Measurements from ENCODE around the gene PDCD2L.

PDCD2L gene

DNA sequence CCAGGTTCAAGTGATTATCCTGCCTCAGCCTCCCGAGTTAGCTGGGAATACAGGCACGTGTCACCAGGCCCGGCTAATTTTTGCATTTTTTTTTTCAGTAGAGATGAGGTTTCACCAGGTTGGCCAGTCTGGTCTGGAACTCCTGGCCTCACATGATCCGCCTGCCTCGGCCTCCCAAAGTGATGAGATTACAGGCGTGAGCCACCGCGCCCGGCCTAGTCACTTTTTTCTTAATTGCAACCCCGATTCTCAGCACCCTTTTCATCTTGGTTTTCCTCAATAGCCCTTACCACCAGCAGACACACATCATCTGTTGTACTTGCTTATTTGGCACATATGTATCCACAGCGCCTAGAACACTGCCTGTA is 39.8 kb upstream of the PDCD2L start:
- H3K27ac ChIP-seq (ENCODE audit: low read depth, low read length): peak overlapping the region; percentile 39; the same call in 1 of the 2 replicates
- no peaks in the 10 kb centered on the region; the same call in 1 of the 2 replicates for H3K36me3 ChIP-seq (ENCODE audit: low read length)
- peak overlapping the region; percentile 91 for H2AFZ ChIP-seq (ENCODE audit: low read depth, low read length, severe bottlenecking)
- no peaks in the 10 kb centered on the region for H3K27me3 ChIP-seq (ENCODE audit: low read length)
- peak overlapping the region; percentile 74 for H3K4me2 ChIP-seq (ENCODE audit: low read depth, low read length, poor library complexity, severe bottlenecking)
- H3K9me3 ChIP-seq (ENCODE audit: insufficient read depth, low read length): no peaks in the 10 kb centered on the region
- peaks cover 12% of the 10 kb centered on the region for H3F3A ChIP-seq (ENCODE audit: insufficient read depth)
- H3K9me2 ChIP-seq (replicated peaks; ENCODE audit: insufficient read depth, low read length): no peaks in the 10 kb centered on the region
- peak overlapping the region; percentile 100 for H3K9ac ChIP-seq (ENCODE audit: low read length)
- H3K4me3 ChIP-seq (ENCODE audit: insufficient read depth, low read length, poor library complexity, severe bottlenecking): peak overlapping the region; percentile 96
- no peaks in the 10 kb centered on the region for H4K20me1 ChIP-seq (ENCODE audit: low read depth, low read length)
- TF ChIP-seq, protein P1, sequence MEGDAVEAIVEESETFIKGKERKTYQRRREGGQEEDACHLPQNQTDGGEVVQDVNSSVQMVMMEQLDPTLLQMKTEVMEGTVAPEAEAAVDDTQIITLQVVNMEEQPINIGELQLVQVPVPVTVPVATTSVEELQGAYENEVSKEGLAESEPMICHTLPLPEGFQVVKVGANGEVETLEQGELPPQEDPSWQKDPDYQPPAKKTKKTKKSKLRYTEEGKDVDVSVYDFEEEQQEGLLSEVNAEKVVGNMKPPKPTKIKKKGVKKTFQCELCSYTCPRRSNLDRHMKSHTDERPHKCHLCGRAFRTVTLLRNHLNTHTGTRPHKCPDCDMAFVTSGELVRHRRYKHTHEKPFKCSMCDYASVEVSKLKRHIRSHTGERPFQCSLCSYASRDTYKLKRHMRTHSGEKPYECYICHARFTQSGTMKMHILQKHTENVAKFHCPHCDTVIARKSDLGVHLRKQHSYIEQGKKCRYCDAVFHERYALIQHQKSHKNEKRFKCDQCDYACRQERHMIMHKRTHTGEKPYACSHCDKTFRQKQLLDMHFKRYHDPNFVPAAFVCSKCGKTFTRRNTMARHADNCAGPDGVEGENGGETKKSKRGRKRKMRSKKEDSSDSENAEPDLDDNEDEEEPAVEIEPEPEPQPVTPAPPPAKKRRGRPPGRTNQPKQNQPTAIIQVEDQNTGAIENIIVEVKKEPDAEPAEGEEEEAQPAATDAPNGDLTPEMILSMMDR (IDR thresholded peaks at IDR 0.05; ENCODE audit: insufficient read depth, low read length, poor library complexity, severe bottlenecking): no peak
- TF ChIP-seq EZH2phosphoT487 (conservative IDR thresholded peaks at IDR 0.05; ENCODE audit: low read length): no peak
- peaks cover 28% of the 10 kb centered on the region for H3K79me2 ChIP-seq (ENCODE audit: insufficient read depth, low read length)

DNA sequence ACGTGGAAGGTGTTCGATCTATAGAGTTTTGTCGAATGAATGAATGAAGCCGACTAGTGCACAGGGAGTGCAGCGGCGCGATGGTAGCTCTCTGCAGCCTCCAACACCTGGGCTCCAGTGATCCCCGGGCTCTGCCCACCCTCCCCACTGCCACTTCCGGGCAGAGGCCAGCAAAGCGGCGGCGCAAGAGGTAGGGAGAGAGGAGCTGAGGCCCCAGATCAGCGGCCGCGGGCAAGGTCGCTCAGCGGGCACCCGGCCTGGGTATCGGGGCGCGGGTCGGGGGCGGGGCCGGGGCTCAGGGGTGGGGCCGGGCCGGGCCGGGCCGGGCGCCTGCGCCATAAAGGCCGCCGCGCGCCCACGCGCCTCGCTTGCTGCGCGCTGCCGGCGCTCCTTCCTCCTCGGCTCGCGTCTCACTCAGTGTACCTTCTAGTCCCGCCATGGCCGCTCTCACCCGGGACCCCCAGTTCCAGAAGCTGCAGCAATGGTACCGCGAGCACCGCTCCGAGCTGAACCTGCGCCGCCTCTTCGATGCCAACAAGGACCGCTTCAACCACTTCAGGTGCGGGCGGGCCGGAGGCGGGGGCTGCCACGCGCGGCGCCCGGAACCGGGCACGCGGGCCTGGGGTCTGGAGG is 39.3 kb upstream of the PDCD2L start, which contains the start of gene GPI:
GPI (plus strand) TSS at position 367 of the 633 bp plus-strand sequence; CDS start at position 438, 71 bp downstream.
- H3K9ac ChIP-seq (ENCODE audit: low read length): peak within 1 kb of the TSS; percentile 100
- no peak for TF ChIP-seq EZH2phosphoT487 (conservative IDR thresholded peaks at IDR 0.05; ENCODE audit: low read length)
- TF ChIP-seq, protein P1 (IDR thresholded peaks at IDR 0.05; ENCODE audit: insufficient read depth, low read length, poor library complexity, severe bottlenecking): no peak
- H3K9me3 ChIP-seq (ENCODE audit: insufficient read depth, low read length): no peaks in the 10 kb centered on the region
- H3F3A ChIP-seq (ENCODE audit: insufficient read depth): peaks cover 7% of the 10 kb centered on the region
- no peaks in the 10 kb centered on the region for H4K20me1 ChIP-seq (ENCODE audit: low read depth, low read length)
- peaks cover 2% of the 10 kb centered on the region; the same call in 1 of the 2 replicates for H3K36me3 ChIP-seq (ENCODE audit: low read length)
- peak within 1 kb of the TSS; percentile 74 for H3K4me2 ChIP-seq (ENCODE audit: low read depth, low read length, poor library complexity, severe bottlenecking)
- H2AFZ ChIP-seq (ENCODE audit: low read depth, low read length, severe bottlenecking): peak within 1 kb of the TSS; percentile 93
- H3K79me2 ChIP-seq (ENCODE audit: insufficient read depth, low read length): peaks cover 28% of the 10 kb centered on the region
- H3K4me3 ChIP-seq (ENCODE audit: insufficient read depth, low read length, poor library complexity, severe bottlenecking): peak within 1 kb of the TSS; percentile 96
- no peaks in the 10 kb centered on the region for H3K27me3 ChIP-seq (ENCODE audit: low read length)
- no peaks in the 10 kb centered on the region for H3K9me2 ChIP-seq (replicated peaks; ENCODE audit: insufficient read depth, low read length)
- peak within 1 kb of the TSS; percentile 52 for H3K27ac ChIP-seq (ENCODE audit: low read depth, low read length)

DNA sequence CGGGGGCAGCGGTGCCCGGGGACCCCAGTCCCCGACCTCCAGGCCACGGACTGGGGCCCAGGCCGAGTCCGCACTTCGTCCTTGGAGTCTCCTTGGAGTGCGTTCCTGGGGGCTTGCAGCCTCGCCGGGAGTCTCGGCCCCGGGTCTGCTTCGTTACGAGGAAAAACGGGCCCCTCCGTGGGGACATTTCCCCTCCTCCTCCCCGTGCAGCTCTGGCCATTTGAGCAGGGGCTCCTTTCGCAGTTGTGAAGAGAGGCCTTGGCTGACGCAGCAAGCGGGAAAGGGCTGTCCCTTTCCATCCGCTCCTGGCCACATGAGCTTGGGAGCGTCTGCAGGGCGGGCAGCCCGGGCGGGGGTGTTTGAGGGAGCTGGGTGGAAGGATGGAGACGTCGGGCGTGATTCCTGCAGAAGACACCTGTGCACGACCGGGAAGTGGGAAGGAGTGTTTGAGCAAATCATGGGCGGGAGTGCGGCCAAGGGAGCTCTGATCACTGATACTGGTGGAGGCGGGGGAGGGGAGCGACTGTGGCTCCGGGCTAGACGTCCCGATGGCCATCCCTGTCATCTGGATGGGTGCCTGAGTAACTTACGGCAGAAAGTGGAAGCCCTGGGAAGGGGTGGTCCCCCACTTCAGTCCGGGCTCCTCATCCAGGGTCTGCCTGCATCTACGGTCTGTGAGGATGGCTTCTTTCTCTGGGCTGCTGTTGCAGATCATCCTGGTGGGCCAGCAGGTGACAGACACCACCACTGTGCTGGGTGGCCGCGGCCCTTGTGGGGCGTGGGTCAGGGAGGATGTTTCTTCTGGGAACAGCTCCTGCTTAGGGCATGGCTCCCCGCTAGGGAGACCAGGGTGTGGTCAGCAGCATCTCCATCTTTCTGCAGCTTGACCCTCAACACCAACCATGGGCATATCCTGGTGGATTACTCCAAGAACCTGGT is 38.5 kb upstream of the PDCD2L start:
- Histone ChIP-seq H3K9ac (ENCODE audit: low read length) (peak overlapping the region; percentile 100), H3K36me3 (ENCODE audit: low read length) (peaks cover 4% of the 10 kb centered on the region; the same call in 1 of the 2 replicates), H3K27me3 (ENCODE audit: low read length) (no peaks in the 10 kb centered on the region), H3K79me2 (ENCODE audit: insufficient read depth, low read length) (peaks cover 31% of the 10 kb centered on the region), H3K9me3 (ENCODE audit: insufficient read depth, low read length) (no peaks in the 10 kb centered on the region), H2AFZ (ENCODE audit: low read depth, low read length, severe bottlenecking) (peak overlapping the region; percentile 93), H3F3A (ENCODE audit: insufficient read depth) (no peaks in the 10 kb centered on the region), H3K27ac (ENCODE audit: low read depth, low read length) (peak overlapping the region; percentile 52), H3K9me2 (replicated peaks; ENCODE audit: insufficient read depth, low read length) (no peaks in the 10 kb centered on the region), H4K20me1 (ENCODE audit: low read depth, low read length) (no peaks in the 10 kb centered on the region), H3K4me2 (ENCODE audit: low read depth, low read length, poor library complexity, severe bottlenecking) (peak overlapping the region; percentile 74), H3K4me3 (ENCODE audit: insufficient read depth, low read length, poor library complexity, severe bottlenecking) (peak overlapping the region; percentile 96)
- TF ChIP-seq, protein P1 (IDR thresholded peaks at IDR 0.05; ENCODE audit: insufficient read depth, low read length, poor library complexity, severe bottlenecking): no peak
- TF ChIP-seq EZH2phosphoT487 (conservative IDR thresholded peaks at IDR 0.05; ENCODE audit: low read length): no peak
